HepG2 (cell line): ENCODE data around the gene CFAP90. TPM values are rescaled to one million over a fixed set of nuclear protein-coding genes. Genes with fewer than 3 reads are reported as not detected.

Source experiments
- AKAP8 ChIP-seq: sonication (generic); formaldehyde crosslinking; IDR thresholded peaks from 2 replicates; pipeline ENCODE4 v1.5.1; 2020; ENCODE audit warnings: mild to moderate bottlenecking, missing genetic modification reagents
- LCORL ChIP-seq, 2 experiments: fragments of 450-650 bp in 1 of 2; sonication (generic) in 1 of 2; formaldehyde crosslinking in 1 of 2; IDR thresholded peaks; 2 replicates each; pipeline versions ENCODE4 v1.5.0 to v1.6.1; 2017 to 2020; ENCODE audit warnings: antibody characterized with exemption in 1 of 2, missing genetic modification reagents in 1 of 2
- REPIN1 ChIP-seq: sonication (generic); formaldehyde crosslinking; IDR thresholded peaks from 2 replicates; pipeline ENCODE4 v1.8.0; 2022; ENCODE audit warnings: missing genetic modification reagents, low read depth, mild to moderate bottlenecking, borderline replicate concordance
- SOX5 ChIP-seq: IDR thresholded peaks from 2 replicates; pipeline ENCODE4 v1.6.1; 2016; ENCODE audit warnings: borderline replicate concordance
- ZBTB33 ChIP-seq: sonication (generic); formaldehyde crosslinking; IDR thresholded peaks from 2 replicates; pipeline ENCODE4 v1.4.0; 2020; ENCODE audit warnings: missing genetic modification reagents
- ZNF703 ChIP-seq: sonication (generic); formaldehyde crosslinking; IDR thresholded peaks from 2 replicates; pipeline ENCODE4 v1.5.1; 2020; ENCODE audit warnings: missing genetic modification reagents, mild to moderate bottlenecking, moderate library complexity, borderline replicate concordance
- ZNF704 ChIP-seq: sonication (generic); formaldehyde crosslinking; IDR thresholded peaks from 2 replicates; pipeline ENCODE4 v1.8.1; 2023; ENCODE audit warnings: mild to moderate bottlenecking, inconsistent platforms, moderate library complexity, missing genetic modification reagents, borderline replicate concordance
- ZNF737 ChIP-seq: sonication (generic); formaldehyde crosslinking; IDR thresholded peaks from 2 replicates; pipeline ENCODE4 v1.5.0; 2020; ENCODE audit warnings: missing genetic modification reagents, mild to moderate bottlenecking, borderline replicate concordance
- ZNF768 ChIP-seq: sonication (generic); formaldehyde crosslinking; IDR thresholded peaks from 2 replicates; pipeline ENCODE4 v1.4.0; 2020; ENCODE audit warnings: missing genetic modification reagents
- ZNF776 ChIP-seq: sonication (generic); formaldehyde crosslinking; IDR thresholded peaks from 2 replicates; pipeline ENCODE4 v1.4.0; 2020; ENCODE audit warnings: mild to moderate bottlenecking, missing genetic modification reagents
- ZSCAN22 ChIP-seq: sonication (generic); formaldehyde crosslinking; IDR thresholded peaks from 2 replicates; pipeline ENCODE4 v1.4.0; 2020; ENCODE audit warnings: mild to moderate bottlenecking, missing genetic modification reagents
- polyA plus RNA-seq, 8 experiments: library from polyadenylated mRNA; depleted of rRNA in 3 of 8; stranded (reverse) in 7 of 8; unstranded in 1 of 8; fragments of >200 nt; fragmentation: Illumina TruSeq in 4 of 8; extraction: Trizol in 4 of 8; gene quantifications; 2 replicates each; pipeline versions ENCODE4 v1.2.1 to v1.2.3, GENCODE V29; 2011 to 2016; ENCODE audit warnings: low read depth in 4 of 8, missing spikeins in 1 of 8, mixed read lengths in 1 of 8; ENCODE audit not compliant: insufficient read depth in 1 of 8
- total RNA-seq, 5 experiments: library from RNA; depleted of rRNA; stranded (reverse); fragments of >200 nt; fragmentation: Illumina TruSeq; extraction: Trizol; gene quantifications; 2 replicates each; pipeline ENCODE4 v1.2.3, GENCODE V29; 2016; ENCODE audit warnings: low read depth in 1 of 5

CFAP90 gene
- total and polyA plus RNA-seq, 2 of the 13 experiments (the other 11 are each of a cell fraction or from before 2014, with no cell fraction given) = 0.11 TPM; not detected in 1

GRCh38 chr5:7888901-7889300 is 38.0 kb upstream of the CFAP90 start (continued):
- no peak for TF ChIP-seq ZBTB33 (CRISPR knock-in tag)
- TF ChIP-seq ZNF776 (CRISPR knock-in tag) = no peak
- TF ChIP-seq ZSCAN22 (CRISPR knock-in tag) = no peak
- TF ChIP-seq LCORL (IDR thresholded peaks at IDR 0.05) = no peak
- TF ChIP-seq LCORL (CRISPR knock-in tag; IDR thresholded peaks at IDR 0.05) = no peak
- TF ChIP-seq ZNF737 (CRISPR knock-in tag) = no peak
- TF ChIP-seq SOX5 (CRISPR knock-in tag) = no peak
- no peak for TF ChIP-seq ZNF768
- no peak for TF ChIP-seq ZNF703 (CRISPR knock-in tag)
- TF ChIP-seq REPIN1 = no peak
- TF ChIP-seq AKAP8 = no peak
- no peak for TF ChIP-seq ZNF704
